SU-DHL-6 (cell line): ENCODE data around the gene PLCB2.

Experiments used
- H2AFZ ChIP-seq: fragments of 200-600 bp; sonication (generic); 2 replicates; pipeline ENCODE4 v1.6.1; 2014; ENCODE audit warnings: low read depth, mild to moderate bottlenecking, moderate library complexity, mixed read lengths, antibody characterized with exemption, low read length; ENCODE audit not compliant: severe bottlenecking
- H3F3A ChIP-seq: fragments of 200-600 bp; shearing (Covaris generic); 2 replicates; pipeline ENCODE4 v1.6.0; 2016; ENCODE audit warnings: antibody characterized with exemption, mild to moderate bottlenecking; ENCODE audit not compliant: insufficient read depth
- H3K27ac ChIP-seq: fragments of 200-600 bp; sonication (generic); 2 replicates; pipeline ENCODE4 v1.5.1; 2016; ENCODE audit warnings: low read depth, mild to moderate bottlenecking, low read length, moderate library complexity, mixed read lengths
- H3K27me3 ChIP-seq: fragments of 200-600 bp; sonication (generic), shearing (Covaris generic); 2 replicates; pipeline ENCODE4 v1.6.0; 2014; ENCODE audit warnings: mild to moderate bottlenecking, low read length
- H3K36me3 ChIP-seq: fragments of 200-600 bp; sonication (generic); 2 replicates; pipeline ENCODE4 v1.6.1; 2014; ENCODE audit warnings: mild to moderate bottlenecking, low read length, mixed read lengths
- H3K4me2 ChIP-seq: fragments of 300-600, 200-600 bp; shearing (Covaris generic), sonication (generic); 2 replicates; pipeline ENCODE4 v1.6.0; 2014; ENCODE audit warnings: low read length, low read depth, mild to moderate bottlenecking; ENCODE audit not compliant: poor library complexity, severe bottlenecking
- H3K4me3 ChIP-seq: fragments of 200-600 bp; sonication (generic); 2 replicates; pipeline ENCODE4 v1.5.1; 2014; ENCODE audit warnings: antibody characterized with exemption, low read length, mild to moderate bottlenecking, mixed read lengths; ENCODE audit not compliant: insufficient read depth, poor library complexity, severe bottlenecking
- H3K79me2 ChIP-seq: fragments of 200-600 bp; sonication (generic); 2 replicates; pipeline ENCODE4 v1.6.1; 2014; ENCODE audit warnings: mild to moderate bottlenecking, low read length, moderate library complexity; ENCODE audit not compliant: insufficient read depth
- H3K9ac ChIP-seq: fragments of 200-600 bp; sonication (generic); 2 replicates; pipeline ENCODE4 v1.7.0; 2014; ENCODE audit warnings: mild to moderate bottlenecking, low read length
- H3K9me2 ChIP-seq: fragments of 200-600 bp; sonication (generic); replicated peaks from 2 replicates; pipeline ENCODE4 v1.6.1; 2014; ENCODE audit warnings: low read length; ENCODE audit not compliant: insufficient read depth
- H3K9me3 ChIP-seq: fragments of 200-600 bp; sonication (generic); 2 replicates; pipeline ENCODE4 v1.6.1; 2014; ENCODE audit warnings: low read length, mixed read lengths; ENCODE audit not compliant: insufficient read depth
- H4K20me1 ChIP-seq: fragments of 200-600 bp; sonication (generic); 2 replicates; pipeline ENCODE4 v1.6.1; 2014; ENCODE audit warnings: low read depth, mild to moderate bottlenecking, antibody characterized with exemption, low read length, moderate library complexity, mixed read lengths
- EZH2phosphoT487 ChIP-seq: fragments of 200-600 bp; sonication (generic), shearing (Covaris generic); conservative IDR thresholded peaks from 2 replicates; pipeline ENCODE4 v1.6.1; 2018; ENCODE audit warnings: mild to moderate bottlenecking, antibody characterized with exemption, low read length, moderate library complexity, mixed read lengths
- TF ChIP-seq, protein P1 (sequence below): fragments of 200-600 bp; sonication (generic); IDR thresholded peaks from one replicate; pipeline ENCODE4 v1.5.1; 2017; ENCODE audit warnings: antibody characterized with exemption, mild to moderate bottlenecking, low read length, moderate library complexity; ENCODE audit not compliant: insufficient read depth, poor library complexity, severe bottlenecking

PLCB2 gene, protein sequence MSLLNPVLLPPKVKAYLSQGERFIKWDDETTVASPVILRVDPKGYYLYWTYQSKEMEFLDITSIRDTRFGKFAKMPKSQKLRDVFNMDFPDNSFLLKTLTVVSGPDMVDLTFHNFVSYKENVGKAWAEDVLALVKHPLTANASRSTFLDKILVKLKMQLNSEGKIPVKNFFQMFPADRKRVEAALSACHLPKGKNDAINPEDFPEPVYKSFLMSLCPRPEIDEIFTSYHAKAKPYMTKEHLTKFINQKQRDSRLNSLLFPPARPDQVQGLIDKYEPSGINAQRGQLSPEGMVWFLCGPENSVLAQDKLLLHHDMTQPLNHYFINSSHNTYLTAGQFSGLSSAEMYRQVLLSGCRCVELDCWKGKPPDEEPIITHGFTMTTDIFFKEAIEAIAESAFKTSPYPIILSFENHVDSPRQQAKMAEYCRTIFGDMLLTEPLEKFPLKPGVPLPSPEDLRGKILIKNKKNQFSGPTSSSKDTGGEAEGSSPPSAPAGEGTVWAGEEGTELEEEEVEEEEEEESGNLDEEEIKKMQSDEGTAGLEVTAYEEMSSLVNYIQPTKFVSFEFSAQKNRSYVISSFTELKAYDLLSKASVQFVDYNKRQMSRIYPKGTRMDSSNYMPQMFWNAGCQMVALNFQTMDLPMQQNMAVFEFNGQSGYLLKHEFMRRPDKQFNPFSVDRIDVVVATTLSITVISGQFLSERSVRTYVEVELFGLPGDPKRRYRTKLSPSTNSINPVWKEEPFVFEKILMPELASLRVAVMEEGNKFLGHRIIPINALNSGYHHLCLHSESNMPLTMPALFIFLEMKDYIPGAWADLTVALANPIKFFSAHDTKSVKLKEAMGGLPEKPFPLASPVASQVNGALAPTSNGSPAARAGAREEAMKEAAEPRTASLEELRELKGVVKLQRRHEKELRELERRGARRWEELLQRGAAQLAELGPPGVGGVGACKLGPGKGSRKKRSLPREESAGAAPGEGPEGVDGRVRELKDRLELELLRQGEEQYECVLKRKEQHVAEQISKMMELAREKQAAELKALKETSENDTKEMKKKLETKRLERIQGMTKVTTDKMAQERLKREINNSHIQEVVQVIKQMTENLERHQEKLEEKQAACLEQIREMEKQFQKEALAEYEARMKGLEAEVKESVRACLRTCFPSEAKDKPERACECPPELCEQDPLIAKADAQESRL

DNA sequence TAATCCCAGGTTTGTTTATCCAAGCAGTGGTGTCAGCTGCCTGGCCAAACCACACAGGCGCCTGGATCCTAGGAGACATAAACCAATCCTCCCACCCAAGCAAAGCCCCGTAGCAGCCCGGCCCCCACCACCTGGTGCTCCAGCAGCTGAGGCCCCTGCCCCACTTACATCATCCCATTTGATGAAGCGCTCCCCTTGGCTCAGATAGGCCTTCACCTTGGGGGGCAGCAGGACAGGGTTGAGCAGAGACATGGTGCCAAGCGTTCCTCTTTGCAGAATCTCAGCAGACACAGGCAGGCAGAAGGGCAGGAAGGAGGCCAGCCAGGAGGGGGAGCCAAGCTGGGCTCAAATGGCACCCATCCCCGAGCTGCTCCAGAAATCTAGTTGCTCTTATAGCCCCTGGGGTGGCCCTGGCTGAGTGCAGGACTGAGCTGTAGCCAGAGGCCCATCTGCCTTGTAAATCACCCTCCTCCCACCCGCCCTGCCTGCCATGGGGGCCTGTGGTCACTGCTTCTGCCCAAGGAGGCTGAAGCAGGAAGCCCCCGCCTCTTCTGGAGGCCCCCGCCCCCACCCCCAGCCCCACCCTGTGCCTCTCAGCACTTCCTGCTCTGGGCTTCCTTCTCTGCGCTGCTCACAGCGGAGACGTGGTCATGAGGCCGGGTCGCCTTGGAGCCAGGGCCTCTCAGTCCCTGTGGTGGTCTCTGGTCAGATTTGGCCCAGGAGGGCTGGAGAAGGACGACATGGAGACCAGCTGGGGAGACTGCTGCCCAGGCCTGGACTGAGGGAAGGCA lies at the start of gene PLCB2:
PLCB2 (minus strand) TSS at position 515 of the 791 bp plus-strand sequence; CDS start at position 252, 263 bp downstream.
- Histone ChIP-seq H3K9ac (no peak within 1 kb of the TSS), H3K4me3 (no peak within 1 kb of the TSS), H3K27me3 (no peaks in the 10 kb centered on the region), H4K20me1 (no peaks in the 10 kb centered on the region), H3K36me3 (no peaks in the 10 kb centered on the region), H3K4me2 (peak within 1 kb of the TSS; percentile 20), H3K9me3 (no peaks in the 10 kb centered on the region), H3K9me2 (no peaks in the 10 kb centered on the region), H3F3A (no peaks in the 10 kb centered on the region), H2AFZ (no peak within 1 kb of the TSS), H3K79me2 (no peaks in the 10 kb centered on the region), H3K27ac (no peak within 1 kb of the TSS)
- TF ChIP-seq, protein P1, sequence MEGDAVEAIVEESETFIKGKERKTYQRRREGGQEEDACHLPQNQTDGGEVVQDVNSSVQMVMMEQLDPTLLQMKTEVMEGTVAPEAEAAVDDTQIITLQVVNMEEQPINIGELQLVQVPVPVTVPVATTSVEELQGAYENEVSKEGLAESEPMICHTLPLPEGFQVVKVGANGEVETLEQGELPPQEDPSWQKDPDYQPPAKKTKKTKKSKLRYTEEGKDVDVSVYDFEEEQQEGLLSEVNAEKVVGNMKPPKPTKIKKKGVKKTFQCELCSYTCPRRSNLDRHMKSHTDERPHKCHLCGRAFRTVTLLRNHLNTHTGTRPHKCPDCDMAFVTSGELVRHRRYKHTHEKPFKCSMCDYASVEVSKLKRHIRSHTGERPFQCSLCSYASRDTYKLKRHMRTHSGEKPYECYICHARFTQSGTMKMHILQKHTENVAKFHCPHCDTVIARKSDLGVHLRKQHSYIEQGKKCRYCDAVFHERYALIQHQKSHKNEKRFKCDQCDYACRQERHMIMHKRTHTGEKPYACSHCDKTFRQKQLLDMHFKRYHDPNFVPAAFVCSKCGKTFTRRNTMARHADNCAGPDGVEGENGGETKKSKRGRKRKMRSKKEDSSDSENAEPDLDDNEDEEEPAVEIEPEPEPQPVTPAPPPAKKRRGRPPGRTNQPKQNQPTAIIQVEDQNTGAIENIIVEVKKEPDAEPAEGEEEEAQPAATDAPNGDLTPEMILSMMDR = peak; percentile 13
- no peak for TF ChIP-seq EZH2phosphoT487

DNA sequence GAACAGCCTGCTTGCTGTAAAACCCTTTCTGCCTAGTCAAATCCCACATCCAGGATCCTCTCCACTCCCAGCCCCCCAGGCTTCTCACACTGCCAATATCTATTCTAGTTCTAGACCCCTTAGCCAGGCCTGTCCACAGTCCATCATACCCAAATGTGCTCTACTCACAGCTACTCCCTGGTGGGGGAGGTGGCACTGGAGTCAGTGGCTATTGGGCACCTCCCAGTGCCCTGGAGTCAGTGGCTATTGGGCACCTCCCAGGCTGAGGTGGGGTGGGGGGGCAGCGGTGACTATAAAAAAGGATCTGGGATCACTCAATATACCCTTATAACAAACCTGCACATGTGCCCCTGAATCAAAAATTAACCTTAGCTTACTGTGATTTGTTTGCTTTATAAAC lies 49.5 kb upstream of the PLCB2 start:
- Histone ChIP-seq H3K79me2 (no peaks in the 10 kb centered on the region), H3K9me3 (no peaks in the 10 kb centered on the region), H3K27me3 (no peaks in the 10 kb centered on the region), H3F3A (no peaks in the 10 kb centered on the region), H3K9me2 (no peaks in the 10 kb centered on the region), H2AFZ (no peak overlapping the region), H3K36me3 (no peaks in the 10 kb centered on the region), H3K27ac (no peak overlapping the region), H4K20me1 (no peaks in the 10 kb centered on the region), H3K4me2 (peak overlapping the region; percentile 58), H3K4me3 (peak overlapping the region; percentile 78), H3K9ac (peak overlapping the region; percentile 49)
- no peak for TF ChIP-seq EZH2phosphoT487
- TF ChIP-seq, protein P1 = no peak

DNA sequence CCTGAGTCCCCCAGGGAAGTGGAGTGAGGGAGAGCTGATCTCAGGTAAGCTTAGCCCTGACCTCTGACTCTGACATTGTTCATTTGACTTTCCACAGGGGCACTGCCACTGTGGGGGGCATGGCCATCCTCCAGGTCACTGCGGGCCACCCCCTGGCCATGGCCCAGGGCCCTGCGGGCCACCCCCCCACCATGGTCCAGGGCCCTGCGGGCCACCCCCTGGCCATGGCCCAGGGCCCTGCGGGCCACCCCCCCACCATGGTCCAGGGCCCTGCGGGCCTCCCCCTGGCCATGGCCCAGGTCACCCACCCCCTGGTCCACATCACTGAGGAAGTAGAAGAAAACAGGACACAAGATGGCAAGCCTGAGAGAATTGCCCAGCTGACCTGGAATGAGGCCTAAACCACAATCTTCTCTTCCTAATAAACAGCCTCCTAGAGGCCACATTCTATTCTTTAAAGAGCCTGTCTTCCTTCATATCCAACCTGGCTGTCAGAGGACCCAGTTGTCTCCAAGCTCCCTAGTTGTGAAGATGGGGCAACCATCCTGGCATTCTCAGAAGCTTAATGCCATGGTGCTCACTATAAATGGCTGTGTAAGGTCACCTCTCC lies 48.3 kb upstream of the PLCB2 start:
- Histone ChIP-seq H4K20me1 (no peaks in the 10 kb centered on the region), H3K27me3 (no peaks in the 10 kb centered on the region), H3K9me2 (no peaks in the 10 kb centered on the region), H3K4me3 (no peak overlapping the region), H3K36me3 (no peaks in the 10 kb centered on the region), H3K79me2 (no peaks in the 10 kb centered on the region), H2AFZ (no peak overlapping the region), H3F3A (no peaks in the 10 kb centered on the region), H3K9me3 (no peaks in the 10 kb centered on the region), H3K4me2 (no peak overlapping the region), H3K9ac (no peak overlapping the region), H3K27ac (no peak overlapping the region)
- TF ChIP-seq, protein P1 = no peak
- TF ChIP-seq EZH2phosphoT487 = no peak
